GM12875 (cell line): Measurements from ENCODE around the gene G0S2.

Experiments
- H3K4me3 ChIP-seq: one replicate; pipeline ENCODE4 v1.5.1; 2011; ENCODE audit warnings: low read depth, low read length, control low read depth
- CTCF ChIP-seq: IDR thresholded peaks from 2 replicates; pipeline ENCODE4 v1.5.1; 2011; ENCODE audit warnings: low read depth, mild to moderate bottlenecking, control low read depth, inconsistent platforms, low read length, moderate library complexity, borderline replicate concordance; ENCODE audit not compliant: insufficient read depth

G0S2 gene

GRCh38 chr1:209629621-209630382, 45.4 kb upstream of the G0S2 start:
- no peak for TF ChIP-seq CTCF
- no peak overlapping the region for H3K4me3 ChIP-seq

GRCh38 chr1:209630383-209631225, 44.6 kb upstream of the G0S2 start:
- TF ChIP-seq CTCF = no peak
- H3K4me3 ChIP-seq = no peak overlapping the region

GRCh38 chr1:209633335-209633997, 41.7 kb upstream of the G0S2 start:
- no peak for TF ChIP-seq CTCF
- no peak overlapping the region for H3K4me3 ChIP-seq

DNA sequence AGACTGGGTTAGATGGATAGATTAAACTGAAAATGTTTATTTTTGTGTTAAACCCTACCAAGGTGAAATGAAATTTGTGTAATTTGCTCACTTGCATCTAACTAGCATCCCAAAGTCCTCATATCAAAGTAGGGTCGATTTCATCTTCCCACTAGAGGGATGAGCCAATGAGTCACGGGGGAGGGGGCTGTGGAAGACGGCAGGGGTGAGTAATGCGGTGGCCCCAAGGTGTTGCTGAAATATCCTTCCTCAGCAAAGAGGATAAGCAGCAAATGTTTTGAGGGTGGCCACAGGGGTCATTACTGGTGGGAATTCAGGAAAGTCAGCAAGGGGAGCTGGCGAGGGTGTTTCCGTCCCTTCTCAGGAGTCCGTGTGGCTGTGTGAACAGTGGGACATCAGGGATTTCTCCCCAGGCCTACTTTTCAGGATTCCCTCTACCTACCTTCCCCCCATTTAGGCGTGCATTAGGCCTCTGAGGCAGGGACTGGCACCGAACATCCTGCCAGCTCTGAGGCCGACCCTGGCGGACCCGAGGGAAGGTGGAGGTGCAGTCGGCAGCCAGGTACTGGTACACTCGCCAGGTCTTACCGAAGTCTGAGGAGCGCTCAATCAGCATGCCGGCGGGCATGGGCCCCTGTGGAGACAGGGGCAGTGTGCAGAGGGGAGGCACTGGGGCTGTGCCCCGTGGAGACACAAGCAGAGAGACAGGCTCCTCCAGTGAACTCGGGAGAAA, 41.0 kb upstream of the G0S2 start:
- H3K4me3 ChIP-seq = no peak overlapping the region
- TF ChIP-seq CTCF = no peak

DNA sequence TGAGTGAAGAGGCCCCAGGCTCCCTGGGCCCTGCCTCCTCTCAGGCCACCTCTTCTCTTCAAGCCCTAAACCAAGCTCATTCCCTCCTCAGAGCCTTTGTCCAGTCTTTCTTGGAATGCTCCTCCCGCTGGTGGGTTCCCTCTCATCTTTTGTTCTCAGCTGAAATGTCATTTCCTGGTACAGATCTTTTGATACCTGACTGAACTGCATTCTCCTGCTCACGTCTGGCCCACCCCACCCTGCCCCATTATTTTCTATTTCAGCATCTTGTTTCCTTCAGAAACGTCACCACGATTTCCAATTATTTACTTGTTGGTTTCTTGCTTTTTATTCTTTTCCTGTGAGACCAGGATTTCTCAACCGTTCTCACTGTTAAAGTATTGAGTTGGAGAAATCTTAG, 39.4 kb upstream of the G0S2 start:
- no peak for TF ChIP-seq CTCF
- no peak overlapping the region for H3K4me3 ChIP-seq

- no peak for TF ChIP-seq CTCF
Measured at GRCh38 chr1:209641832-209642172, 33.4 kb upstream of the G0S2 start.

More at GRCh38 chr1:209641832-209642172, 33.4 kb upstream of the G0S2 start:
- H3K4me3 ChIP-seq = no peak overlapping the region
